ENCODE data around the gene ASXL1.

The ASXL1 gene

DNA sequence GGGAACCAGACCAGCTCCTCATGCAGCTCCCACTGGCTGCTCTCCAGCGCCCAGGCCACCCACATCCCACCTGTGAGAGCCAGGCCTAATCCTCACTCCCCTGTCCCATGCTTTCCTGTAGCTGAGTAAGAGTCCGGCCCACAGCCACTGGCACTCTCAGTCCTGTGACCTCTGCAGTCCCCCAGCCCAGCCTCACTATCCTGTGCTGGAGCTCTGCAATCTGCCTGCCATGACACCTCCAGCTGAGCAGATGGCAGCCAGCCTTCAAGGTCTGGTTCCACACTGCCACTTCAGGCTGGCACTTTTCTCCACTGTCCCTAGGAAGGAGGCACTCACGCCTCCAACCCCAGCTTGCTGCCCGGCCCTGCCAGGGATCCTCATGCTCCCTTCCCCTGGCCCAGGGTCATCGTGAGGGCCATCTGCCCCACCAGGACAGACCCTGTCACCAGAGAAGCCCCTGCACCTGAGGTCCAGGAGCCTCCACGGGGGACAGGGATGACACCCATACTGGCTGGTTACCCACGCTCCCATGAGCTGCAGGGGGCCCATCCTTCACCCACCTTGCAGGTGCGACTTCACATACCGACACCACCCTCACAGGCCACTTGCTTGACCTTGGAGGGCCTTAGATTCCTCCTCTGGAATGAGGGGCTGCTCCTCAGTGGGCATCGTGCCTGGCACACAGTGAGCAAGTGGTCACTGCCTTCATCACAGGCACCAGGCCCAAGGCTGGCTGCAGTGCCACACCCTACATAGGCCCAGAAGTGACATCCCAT is 100.1 kb downstream of the ASXL1 start (continued):
- TF ChIP-seq BACH2 (CRISPR knock-in tag; IDR thresholded peaks at IDR 0.05; ENCODE audit: borderline replicate concordance), result no peak

DNA sequence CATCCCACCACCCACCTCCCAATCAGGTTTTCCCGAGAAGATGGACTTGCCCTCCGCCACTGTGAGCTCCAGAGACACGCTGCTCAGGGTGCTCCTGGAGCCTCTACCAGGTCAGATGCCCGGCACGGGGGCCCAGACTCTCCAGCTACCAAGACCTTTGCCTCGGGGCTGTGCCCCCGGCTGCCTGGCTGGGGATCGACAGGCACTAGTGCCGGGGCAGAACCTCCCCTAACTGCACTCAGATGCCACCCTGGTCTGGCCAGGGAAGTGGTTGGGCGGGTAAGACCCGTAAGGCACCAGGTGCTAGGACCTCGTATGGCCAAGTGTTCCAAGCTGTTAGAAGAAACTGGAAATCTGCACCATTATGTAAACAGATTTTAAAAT is 100.7 kb downstream of the ASXL1 start:
- ATAC-seq, result no peak
- TF ChIP-seq ZNF70 (CRISPR knock-in tag; IDR thresholded peaks at IDR 0.05), result no peak
- no peak for TF ChIP-seq TSHZ2 (CRISPR knock-in tag; IDR thresholded peaks at IDR 0.05)
- TF ChIP-seq, protein P1, sequence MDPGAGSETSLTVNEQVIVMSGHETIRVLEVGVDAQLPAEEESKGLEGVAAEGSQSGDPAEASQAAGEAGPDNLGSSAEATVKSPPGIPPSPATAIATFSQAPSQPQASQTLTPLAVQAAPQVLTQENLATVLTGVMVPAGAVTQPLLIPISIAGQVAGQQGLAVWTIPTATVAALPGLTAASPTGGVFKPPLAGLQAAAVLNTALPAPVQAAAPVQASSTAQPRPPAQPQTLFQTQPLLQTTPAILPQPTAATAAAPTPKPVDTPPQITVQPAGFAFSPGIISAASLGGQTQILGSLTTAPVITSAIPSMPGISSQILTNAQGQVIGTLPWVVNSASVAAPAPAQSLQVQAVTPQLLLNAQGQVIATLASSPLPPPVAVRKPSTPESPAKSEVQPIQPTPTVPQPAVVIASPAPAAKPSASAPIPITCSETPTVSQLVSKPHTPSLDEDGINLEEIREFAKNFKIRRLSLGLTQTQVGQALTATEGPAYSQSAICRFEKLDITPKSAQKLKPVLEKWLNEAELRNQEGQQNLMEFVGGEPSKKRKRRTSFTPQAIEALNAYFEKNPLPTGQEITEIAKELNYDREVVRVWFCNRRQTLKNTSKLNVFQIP (CRISPR knock-in tag; IDR thresholded peaks at IDR 0.05; ENCODE audit: borderline replicate concordance, low read depth), result no peak
- no peak for TF ChIP-seq PPARA (CRISPR knock-in tag; IDR thresholded peaks at IDR 0.05; ENCODE audit: borderline replicate concordance)

DNA sequence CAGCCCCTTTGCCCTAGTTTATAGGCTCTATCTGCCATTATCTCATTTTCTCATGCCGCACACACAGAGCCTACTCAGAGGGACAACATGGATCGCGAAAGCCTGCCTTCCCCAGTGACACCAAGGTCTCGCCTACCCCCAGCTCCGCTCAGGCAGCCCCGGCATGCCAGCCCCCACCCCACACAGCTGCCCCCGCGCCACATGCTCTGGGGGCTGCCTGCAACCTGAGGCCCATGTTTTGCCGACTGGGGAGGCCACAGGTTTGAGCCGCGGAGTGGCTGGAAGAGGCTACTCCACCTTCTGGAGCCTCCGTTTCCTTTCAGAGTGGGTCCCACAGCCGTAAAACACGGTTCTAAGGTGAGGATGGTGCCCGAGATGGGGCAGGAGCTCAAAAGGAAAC is 102.1 kb downstream of the ASXL1 start:
- no peak for ATAC-seq
- TF ChIP-seq, protein P1 (CRISPR knock-in tag; IDR thresholded peaks at IDR 0.05; ENCODE audit: borderline replicate concordance, low read depth), result no peak
- TF ChIP-seq ZFP30 (CRISPR knock-in tag; IDR thresholded peaks at IDR 0.05), result no peak
- no peak for TF ChIP-seq ZFP3 (CRISPR knock-in tag; IDR thresholded peaks at IDR 0.05)
- TF ChIP-seq TOX (CRISPR knock-in tag; IDR thresholded peaks at IDR 0.05; ENCODE audit: borderline replicate concordance), result no peak
- no peak for TF ChIP-seq GLIS3 (CRISPR knock-in tag; IDR thresholded peaks at IDR 0.05)
- TF ChIP-seq PPARA (CRISPR knock-in tag; IDR thresholded peaks at IDR 0.05; ENCODE audit: borderline replicate concordance), result no peak
- TF ChIP-seq ESRRG (CRISPR knock-in tag; IDR thresholded peaks at IDR 0.05), result no peak
- no peak for TF ChIP-seq SNAI2 (CRISPR knock-in tag; IDR thresholded peaks at IDR 0.05)
- no peak for TF ChIP-seq TCF4 (CRISPR knock-in tag; IDR thresholded peaks at IDR 0.05; ENCODE audit: borderline replicate concordance)
- no peak for TF ChIP-seq TSHZ2 (CRISPR knock-in tag; IDR thresholded peaks at IDR 0.05)
- TF ChIP-seq ARNTL (CRISPR knock-in tag; IDR thresholded peaks at IDR 0.05; ENCODE audit: borderline replicate concordance, low read depth), result no peak
- TF ChIP-seq BACH2 (CRISPR knock-in tag; IDR thresholded peaks at IDR 0.05; ENCODE audit: borderline replicate concordance), result no peak
- TF ChIP-seq, protein P2, sequence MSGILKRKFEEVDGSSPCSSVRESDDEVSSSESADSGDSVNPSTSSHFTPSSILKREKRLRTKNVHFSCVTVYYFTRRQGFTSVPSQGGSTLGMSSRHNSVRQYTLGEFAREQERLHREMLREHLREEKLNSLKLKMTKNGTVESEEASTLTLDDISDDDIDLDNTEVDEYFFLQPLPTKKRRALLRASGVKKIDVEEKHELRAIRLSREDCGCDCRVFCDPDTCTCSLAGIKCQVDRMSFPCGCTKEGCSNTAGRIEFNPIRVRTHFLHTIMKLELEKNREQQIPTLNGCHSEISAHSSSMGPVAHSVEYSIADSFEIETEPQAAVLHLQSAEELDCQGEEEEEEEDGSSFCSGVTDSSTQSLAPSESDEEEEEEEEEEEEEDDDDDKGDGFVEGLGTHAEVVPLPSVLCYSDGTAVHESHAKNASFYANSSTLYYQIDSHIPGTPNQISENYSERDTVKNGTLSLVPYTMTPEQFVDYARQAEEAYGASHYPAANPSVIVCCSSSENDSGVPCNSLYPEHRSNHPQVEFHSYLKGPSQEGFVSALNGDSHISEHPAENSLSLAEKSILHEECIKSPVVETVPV (CRISPR knock-in tag; IDR thresholded peaks at IDR 0.05), result no peak
- TF ChIP-seq ZC3H10 (CRISPR knock-in tag; IDR thresholded peaks at IDR 0.05), result no peak
- no peak for TF ChIP-seq ISL1 (CRISPR knock-in tag; IDR thresholded peaks at IDR 0.05)
- TF ChIP-seq, protein P3, sequence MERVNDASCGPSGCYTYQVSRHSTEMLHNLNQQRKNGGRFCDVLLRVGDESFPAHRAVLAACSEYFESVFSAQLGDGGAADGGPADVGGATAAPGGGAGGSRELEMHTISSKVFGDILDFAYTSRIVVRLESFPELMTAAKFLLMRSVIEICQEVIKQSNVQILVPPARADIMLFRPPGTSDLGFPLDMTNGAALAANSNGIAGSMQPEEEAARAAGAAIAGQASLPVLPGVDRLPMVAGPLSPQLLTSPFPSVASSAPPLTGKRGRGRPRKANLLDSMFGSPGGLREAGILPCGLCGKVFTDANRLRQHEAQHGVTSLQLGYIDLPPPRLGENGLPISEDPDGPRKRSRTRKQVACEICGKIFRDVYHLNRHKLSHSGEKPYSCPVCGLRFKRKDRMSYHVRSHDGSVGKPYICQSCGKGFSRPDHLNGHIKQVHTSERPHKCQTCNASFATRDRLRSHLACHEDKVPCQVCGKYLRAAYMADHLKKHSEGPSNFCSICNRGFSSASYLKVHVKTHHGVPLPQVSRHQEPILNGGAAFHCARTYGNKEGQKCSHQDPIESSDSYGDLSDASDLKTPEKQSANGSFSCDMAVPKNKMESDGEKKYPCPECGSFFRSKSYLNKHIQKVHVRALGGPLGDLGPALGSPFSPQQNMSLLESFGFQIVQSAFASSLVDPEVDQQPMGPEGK (CRISPR knock-in tag; IDR thresholded peaks at IDR 0.05; ENCODE audit: borderline replicate concordance), result no peak
- no peak for TF ChIP-seq ZNF565 (CRISPR knock-in tag; conservative IDR thresholded peaks at IDR 0.05; ENCODE audit: low read depth)
